GM18867 (cell line): Measurements from ENCODE around the gene ERCC5.

Experiments
- ATAC-seq: cut with Tn5 transposase; IDR thresholded peaks from one replicate; pipeline ENCODE4 v1.9.1; 2021; ENCODE audit warnings: mild to moderate bottlenecking, moderate library complexity; ENCODE audit not compliant: unreplicated experiment

ERCC5 gene

DNA sequence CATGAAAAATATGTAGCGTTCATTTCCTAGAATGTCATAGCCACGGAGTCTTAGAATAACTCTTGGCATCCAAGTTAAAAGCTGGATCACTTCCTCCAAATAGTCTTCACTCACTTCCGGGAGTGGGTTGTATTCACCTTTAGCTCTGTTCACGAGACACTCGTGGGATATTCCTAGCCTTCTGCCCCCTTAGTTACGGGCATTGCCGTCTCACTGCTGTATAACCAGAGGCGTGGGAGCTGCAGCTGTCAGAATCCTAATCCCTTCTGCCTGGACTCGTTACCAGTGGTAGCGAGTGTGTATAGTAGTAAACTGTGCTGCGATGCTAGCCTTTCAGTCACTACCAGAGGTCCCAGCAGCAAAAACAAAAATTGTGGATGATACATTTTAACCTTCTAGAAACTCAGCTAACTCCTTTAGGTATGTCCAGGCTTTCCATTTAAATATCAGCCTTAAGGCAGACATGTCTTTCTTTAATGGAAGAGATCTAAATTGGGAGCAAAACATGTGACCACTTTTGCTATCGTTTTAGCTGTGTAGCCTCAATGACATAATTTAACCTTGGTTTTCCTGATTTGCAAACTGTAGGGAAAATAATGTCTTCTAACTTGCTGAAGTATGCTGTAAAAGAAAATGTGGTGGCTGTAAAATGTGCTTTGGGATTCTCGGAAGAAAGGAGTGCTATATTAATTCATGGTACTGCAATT, 34.1 kb downstream of the ERCC5 start:
- no peak for ATAC-seq

DNA sequence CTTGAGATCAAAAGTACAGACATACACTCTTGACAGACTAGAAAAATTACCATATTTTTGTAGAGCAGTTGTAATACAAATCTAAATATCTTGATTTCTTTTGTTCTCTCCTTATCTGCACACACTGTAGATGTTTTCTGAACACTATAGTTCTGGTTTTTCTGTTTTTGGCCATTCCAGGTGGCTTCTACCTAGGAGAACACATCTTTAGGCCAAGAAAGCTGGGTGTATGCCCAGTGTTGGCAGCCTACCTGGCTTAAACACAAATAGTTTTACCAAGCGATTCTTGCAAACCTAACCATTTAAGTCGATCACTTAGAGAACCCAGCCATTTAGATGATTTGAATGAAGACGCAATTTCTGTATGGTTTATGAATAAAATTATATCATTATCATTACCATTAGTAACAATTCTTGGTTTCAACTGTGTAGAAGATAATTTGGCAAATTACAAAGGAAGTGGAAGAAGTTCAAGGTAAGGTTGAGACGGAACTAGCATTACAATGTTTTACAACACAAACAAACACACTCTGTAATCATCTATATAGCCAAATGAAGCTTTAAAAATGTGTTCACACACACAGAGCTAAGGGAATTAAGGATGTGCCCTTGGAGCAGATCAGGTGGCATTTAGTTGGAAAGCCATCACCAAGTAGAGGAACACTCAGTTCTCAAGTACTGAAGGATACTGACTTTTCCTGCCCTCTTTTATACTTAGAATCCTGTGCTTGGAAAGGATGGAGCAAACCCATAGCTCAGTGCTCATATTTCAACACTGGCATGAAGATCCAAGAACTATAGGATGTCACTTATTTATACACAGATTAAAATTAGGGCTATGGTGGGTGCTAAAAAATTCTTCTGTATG, 36.2 kb downstream of the ERCC5 start:
- no peak for ATAC-seq

- ATAC-seq, result no peak
Observed at GRCh38 chr13:102892503-102892902, 46.7 kb downstream of the ERCC5 start.

GRCh38 chr13:102897371-102898138, 51.7 kb downstream of the ERCC5 start:
- no peak for ATAC-seq

- no peak for ATAC-seq
Observed at GRCh38 chr13:102900193-102900608, 54.4 kb downstream of the ERCC5 start.

GRCh38 chr13:102901056-102901455, 55.2 kb downstream of the ERCC5 start:
- no peak for ATAC-seq

GRCh38 chr13:102901615-102902305, 55.9 kb downstream of the ERCC5 start:
- ATAC-seq, result no peak

GRCh38 chr13:102902789-102903347, 57.0 kb downstream of the ERCC5 start:
- no peak for ATAC-seq

DNA sequence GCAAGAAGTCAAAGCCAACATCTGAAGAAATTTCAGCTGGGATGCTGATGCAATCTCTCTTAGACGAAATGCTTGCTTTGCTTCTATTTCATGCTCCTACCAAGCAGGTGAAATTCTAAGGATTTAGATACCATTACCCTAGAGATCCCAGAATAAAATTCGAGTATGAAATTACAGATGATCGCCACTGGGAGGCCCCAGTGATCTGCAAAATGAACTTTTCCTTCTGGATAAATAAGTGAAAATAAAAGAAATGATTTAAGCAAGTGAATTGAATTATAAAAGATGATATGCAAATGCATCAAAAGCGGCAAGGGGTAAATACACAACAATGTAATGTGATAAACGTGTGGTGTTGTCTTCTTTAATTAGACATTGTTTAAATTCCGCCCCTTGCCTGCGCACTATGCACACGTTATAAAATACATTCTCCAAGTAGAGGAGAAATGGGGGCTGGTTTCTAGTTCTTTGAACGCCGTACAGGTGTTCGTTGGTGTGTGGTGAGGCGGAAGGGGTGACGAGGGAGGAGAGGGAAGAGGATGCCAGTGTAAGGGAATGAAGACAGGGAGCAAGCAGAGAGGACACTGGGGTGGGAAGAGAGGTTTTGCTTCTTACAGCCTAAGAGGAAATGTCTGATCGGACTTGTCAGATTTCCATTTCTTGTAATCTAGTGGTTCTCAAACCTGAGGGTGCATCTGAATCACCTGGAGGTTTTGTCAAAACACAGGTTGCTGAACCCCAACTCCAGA, 58.0 kb downstream of the ERCC5 start:
- no peak for ATAC-seq

DNA sequence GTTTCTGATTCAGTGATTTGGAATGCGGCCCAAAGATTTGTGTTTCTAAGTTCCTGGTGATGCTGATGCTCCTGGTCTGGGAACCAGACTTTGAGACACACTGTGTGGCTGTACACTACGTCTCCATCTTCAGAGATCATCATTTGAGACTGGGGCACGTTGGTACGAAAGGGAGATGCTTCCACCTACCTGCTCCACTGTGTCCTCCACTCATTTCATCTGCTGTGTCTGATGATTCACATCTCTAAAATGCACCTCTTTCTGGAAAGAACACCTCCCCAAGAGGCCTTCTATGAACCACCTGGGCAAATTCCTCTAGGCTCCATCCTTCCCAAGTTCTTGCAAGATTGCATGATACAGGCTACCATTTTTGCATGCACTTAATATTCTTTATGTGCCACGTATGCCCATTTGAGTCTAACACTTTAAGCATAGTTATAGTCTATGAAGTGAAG, 58.6 kb downstream of the ERCC5 start:
- no peak for ATAC-seq

- no peak for ATAC-seq
Observed at GRCh38 chr13:102905905-102906771, 60.3 kb downstream of the ERCC5 start.

GRCh38 chr13:102907016-102907756, 61.4 kb downstream of the ERCC5 start:
- peak; percentile 75 for ATAC-seq

- ATAC-seq, result peak; percentile 4
Observed at GRCh38 chr13:102907886-102908515, 62.2 kb downstream of the ERCC5 start.

- ATAC-seq, result no peak
Observed at GRCh38 chr13:102909971-102910370, 64.1 kb downstream of the ERCC5 start.

DNA sequence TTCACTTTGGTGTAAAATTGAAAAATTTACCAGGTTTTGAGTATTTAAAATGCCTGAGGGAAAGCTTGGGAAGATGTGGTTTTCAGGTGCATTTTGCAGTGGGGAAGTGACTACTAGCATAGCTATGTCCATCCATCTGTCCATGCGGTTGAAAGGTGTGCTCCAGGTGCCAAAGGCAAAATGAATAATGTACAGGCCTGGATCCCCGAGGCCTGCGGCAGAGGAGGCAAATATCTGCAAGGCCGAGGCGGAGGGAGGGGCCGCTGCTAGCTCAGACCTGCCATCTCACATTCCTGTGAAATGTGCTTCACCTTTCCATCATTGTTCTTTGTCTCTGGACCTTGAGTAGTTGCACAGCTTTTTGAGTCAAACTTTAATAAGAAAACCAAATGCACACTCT, 65.5 kb downstream of the ERCC5 start:
- no peak for ATAC-seq

DNA sequence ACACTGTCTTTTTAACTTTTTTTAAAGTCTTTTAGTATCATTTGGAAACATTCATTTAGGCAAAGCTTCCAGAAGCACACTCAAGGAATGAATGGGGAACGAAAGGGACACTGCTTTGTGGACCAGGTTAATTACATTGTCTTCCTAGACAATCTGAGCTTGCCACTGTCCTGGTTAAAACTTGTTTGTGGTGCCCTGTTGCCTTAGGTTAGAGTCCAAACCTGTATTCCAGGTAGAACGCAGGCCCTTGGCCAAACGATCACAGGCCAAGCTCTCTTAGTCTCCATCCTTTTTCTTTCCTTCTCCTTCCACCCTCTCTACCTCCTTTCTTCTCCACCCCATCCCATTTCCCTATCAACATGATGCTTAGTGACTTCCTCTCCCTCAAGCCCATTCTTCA, 66.8 kb downstream of the ERCC5 start:
- no peak for ATAC-seq

- ATAC-seq, result no peak
Observed at GRCh38 chr13:102913914-102914313, 68.1 kb downstream of the ERCC5 start.
